Tibial nerve (tissue), 3 donors: ENCODE measurements around the gene ZIM2.

Experiments
- CTCF ChIP-seq, 5 experiments: fragments of 200-600 bp in 3 of 5; fragments of 450-650 bp in 2 of 5; sonication (generic) in 3 of 5; IDR thresholded peaks; one replicate each; pipeline ENCODE4 v1.5.1; 2016 to 2019; ENCODE audit warnings: antibody characterized with exemption in 5 of 5, mild to moderate bottlenecking in 3 of 5, moderate library complexity in 2 of 5
- POLR2A ChIP-seq, 2 donors: fragments of 450-650 bp; IDR thresholded peaks; one replicate each; pipeline ENCODE4 v1.6.1; 2017; ENCODE audit warnings: antibody characterized with exemption in 2 of 2, mild to moderate bottlenecking in 2 of 2, moderate library complexity in 2 of 2

DNA sequence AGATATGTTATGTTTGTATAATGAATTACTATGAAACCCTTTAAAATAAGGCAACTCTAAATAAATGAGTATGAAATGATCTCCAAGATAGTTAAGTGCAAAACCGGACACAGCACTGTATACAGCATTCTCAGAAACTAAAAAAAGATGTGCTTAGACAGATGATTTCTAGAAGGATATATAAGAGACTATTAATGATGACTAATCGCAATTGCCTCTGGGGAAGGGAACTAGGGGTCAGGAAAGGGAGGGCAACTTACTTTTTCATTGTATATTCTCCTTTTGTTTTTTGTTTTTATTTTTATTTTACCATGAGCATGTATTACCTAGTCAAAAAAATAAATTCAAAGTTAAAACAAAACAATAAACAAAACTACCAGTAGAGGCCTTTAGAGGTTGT is 12.8 kb downstream of the ZIM2 start:
- TF ChIP-seq CTCF (IDR thresholded peaks at IDR 0.05) (no peak), POLR2A (IDR thresholded peaks at IDR 0.05) (no peak)
